GM18507 (cell line): ENCODE results near the gene COL24A1.
"Not testable (repeated sequence)": the region's sequence is repeated elsewhere in the genome, so short reads cannot be mapped to it uniquely, and the experiment has no call there.

Experiments used
- DNase-seq: peaks from one replicate; pipeline ENCODE4 v3.0.0; 2011; ENCODE audit warnings: low read depth; ENCODE audit not compliant: insufficient read length; ENCODE audit errors: extremely low spot score
- FAIRE-seq: peaks from 2 replicates; lab custom pipeline; 2011; peaks lifted over from hg19 to GRCh38; lab: Jason Lieb, UNC

Gene COL24A1

DNA sequence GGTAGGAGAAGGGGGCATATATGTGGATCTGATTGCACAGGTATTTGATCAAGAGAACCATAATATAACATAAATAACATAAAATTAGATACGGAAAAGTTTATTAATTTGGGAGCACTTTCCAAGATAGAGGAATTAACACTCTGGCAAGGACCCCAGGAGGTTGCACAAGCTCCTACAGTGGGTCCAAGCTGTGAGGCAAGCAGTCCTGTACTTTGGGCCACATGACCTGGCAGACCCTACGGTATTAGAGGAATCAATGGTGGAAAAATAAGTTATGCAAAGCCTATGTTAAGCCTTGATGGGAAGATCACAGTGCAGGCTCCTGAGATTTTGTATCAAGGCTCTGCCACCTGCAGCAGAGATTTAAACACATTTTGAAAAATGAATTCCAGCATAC lies 220.1 kb downstream of the COL24A1 start:
- FAIRE-seq, result no peak
- DNase-seq, result no peak

DNA sequence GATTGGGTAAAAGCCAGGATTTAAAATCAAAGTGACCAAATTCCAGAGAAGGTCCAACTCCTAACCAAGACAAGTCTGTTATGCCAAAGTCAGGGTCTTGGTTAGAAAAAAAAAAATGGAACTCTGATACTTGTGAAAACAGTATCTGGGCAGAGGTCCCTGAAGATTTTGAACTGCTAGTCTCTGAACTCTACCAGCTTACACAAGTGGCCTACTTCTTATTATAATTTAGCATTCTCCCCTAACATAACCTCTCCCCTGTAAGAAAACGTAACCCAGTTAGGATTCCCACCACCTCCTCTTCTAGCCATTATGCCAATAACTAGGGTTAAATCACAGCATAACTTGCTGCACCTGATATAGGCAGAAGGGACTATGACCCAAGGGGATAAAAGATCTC lies 220.5 kb downstream of the COL24A1 start:
- DNase-seq, result no peak
- no peak for FAIRE-seq

GRCh38 chr1:85935234-85935633 lies 221.3 kb downstream of the COL24A1 start:
- FAIRE-seq, result no peak

GRCh38 chr1:85934516-85934915 lies 222.1 kb downstream of the COL24A1 start:
- DNase-seq (no peak), FAIRE-seq (no peak)

More at GRCh38 chr1:85935234-85935633, 221.3 kb downstream of the COL24A1 start:
- no peak for DNase-seq

DNA sequence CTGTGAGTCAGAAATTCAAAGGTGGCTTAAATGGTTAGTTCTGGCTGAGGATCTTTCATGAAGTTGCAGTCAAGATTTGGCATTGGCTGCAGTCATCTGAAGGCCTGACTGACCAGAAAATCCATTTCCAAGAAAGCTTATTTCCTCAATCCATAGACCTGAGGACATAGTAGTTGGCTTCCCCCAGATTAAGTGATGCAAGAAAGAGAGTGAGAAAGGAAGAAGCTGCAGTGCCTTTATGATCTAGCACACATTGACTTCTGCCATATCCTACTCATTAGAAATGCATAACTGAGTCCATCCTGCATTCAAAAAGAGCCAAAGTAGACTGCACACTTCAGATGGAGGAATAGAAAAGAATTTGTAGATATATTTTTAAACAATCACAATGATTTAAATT lies 222.6 kb downstream of the COL24A1 start:
- FAIRE-seq (no peak), DNase-seq (no peak)

GRCh38 chr1:85911742-85912141 lies 244.8 kb downstream of the COL24A1 start:
- FAIRE-seq (no peak), DNase-seq (no peak)

GRCh38 chr1:85900921-85901320 lies 255.7 kb downstream of the COL24A1 start:
- FAIRE-seq (no peak), DNase-seq (no peak)

DNA sequence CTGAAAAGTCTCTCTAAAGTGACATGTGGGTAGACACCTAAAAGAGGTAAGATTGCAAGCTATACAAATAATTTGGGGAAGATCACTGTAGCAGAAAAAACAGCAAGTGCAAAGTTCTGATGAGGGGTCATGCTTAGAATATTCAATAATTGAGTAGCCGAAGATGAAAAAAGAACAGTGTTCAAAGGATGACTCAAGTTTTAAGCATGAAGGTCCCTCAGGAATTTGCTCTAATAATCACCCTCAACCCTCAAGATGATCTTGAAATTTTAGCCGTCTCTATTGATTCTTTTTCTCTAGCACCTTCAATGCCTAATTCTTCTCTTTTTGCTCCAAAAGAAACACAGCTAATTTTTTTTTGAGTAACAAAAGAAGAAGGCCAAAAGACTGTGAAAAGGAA lies 257.7 kb downstream of the COL24A1 start:
- DNase-seq (no peak), FAIRE-seq (no peak)

DNA sequence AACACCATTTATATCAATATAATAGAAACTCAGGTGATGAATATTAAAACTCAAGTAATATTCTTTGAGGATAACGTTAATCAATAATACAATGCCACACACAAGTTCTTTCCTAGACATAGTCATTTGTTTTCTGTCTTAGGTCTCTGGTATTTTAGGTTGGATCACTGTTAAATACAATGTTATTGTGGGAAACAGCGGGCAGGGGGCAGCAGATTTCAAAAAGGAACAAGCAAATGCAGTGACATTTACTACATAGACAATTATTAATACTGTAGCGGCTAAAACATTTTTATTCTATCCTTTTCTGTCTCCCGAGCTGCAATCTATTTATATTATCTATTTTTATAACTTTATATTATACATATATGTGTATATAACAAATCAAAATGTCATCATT lies 261.9 kb downstream of the COL24A1 start:
- FAIRE-seq, result peak; percentile 70
- DNase-seq, result no peak

- no peak for DNase-seq
- no peak for FAIRE-seq
Observed at GRCh38 chr1:85892366-85892765, 264.2 kb downstream of the COL24A1 start.

GRCh38 chr1:85889870-85890269 lies 266.7 kb downstream of the COL24A1 start:
- FAIRE-seq (no peak), DNase-seq (no peak)

GRCh38 chr1:85888921-85889320 lies 267.7 kb downstream of the COL24A1 start:
- DNase-seq (no peak), FAIRE-seq (no peak)

GRCh38 chr1:85884372-85885035 lies 272.1 kb downstream of the COL24A1 start:
- FAIRE-seq, result no peak

GRCh38 chr1:85867189-85867588 lies 289.4 kb downstream of the COL24A1 start:
- FAIRE-seq (no peak), DNase-seq (no peak)

More at GRCh38 chr1:85884372-85885035, 272.1 kb downstream of the COL24A1 start:
- DNase-seq, result no peak

- no peak for FAIRE-seq
- no peak for DNase-seq
Observed at GRCh38 chr1:85865213-85865612, 291.4 kb downstream of the COL24A1 start.

GRCh38 chr1:85864727-85865126 lies 291.8 kb downstream of the COL24A1 start:
- no peak for FAIRE-seq
- DNase-seq, result no peak

DNA sequence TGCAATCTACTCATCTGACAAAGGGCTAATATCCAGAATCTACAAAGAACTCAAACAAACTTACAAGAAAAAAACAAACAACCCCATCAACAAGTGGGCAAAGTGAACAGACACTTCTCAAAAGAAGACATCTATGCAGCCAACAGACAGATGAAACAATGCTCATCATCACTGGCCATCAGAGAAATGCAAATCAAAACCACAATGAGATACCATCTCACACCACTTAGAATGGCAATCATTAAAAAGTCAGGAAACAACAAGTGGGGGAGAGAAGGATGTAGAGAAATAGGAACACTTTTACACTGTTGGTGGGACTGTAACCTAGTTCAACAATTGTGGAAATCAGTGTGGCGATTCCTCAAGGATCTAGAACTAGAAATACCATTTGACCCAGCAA lies 292.9 kb downstream of the COL24A1 start:
- not testable (repeated sequence) for DNase-seq, FAIRE-seq

DNA sequence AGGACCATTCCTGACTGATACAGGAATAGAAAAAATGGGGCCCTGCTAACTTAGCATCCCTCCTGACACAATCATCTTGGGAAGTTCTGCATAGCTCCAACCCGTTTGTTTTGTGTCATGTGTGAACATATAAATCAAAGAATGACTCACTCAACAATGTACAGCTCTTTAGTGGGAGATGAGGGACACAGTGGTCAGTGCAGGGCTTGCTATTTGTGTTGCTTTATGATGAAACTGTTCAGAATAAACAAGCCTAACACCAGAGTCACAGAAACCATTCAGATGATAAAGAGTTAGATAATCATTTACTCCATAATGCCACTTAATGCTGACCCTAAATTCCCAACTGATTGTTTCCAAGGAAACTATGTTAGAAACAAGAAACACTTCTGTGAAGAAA lies 294.1 kb downstream of the COL24A1 start:
- DNase-seq (no peak), FAIRE-seq (no peak)

GRCh38 chr1:85857991-85858390 lies 298.6 kb downstream of the COL24A1 start:
- no peak for FAIRE-seq
- DNase-seq, result no peak

DNA sequence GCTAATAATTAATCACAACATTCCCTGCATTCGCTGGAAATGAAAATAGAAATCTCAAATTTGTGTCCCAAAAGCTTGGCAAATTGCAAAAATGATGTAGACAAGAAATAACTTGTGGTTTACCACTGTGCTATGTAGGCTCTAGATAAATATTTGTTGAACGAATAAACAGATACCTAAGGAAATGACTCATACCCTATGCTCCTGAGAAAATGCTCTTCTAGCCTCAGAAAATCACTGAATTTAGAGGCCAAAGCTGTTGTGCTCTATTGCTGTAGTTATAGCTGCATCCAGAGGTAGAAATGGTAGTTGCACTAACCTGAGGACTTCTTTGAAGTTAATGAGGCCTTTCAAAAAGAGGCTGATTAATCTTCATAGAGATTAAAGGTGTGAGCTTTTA lies 306.3 kb downstream of the COL24A1 start:
- no peak for DNase-seq
- no peak for FAIRE-seq

DNA sequence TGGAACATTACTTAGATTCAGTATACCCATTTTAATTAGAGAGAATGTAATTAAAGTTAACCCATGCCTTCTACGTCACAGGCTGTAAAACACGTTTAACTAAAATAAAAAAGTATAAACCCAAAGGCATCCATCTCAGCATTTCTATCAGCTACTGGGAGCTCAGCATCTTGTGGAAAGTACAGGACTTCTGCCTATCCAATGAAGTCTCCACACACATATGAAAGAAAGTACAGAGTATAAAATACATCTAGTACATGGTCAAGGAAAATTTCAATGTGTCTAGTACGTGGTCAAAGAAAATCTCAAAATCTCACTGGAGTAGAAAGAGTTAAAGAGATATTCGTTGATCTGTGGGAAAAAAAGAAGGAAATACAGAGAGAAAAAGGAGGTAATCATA lies 306.9 kb downstream of the COL24A1 start:
- FAIRE-seq (no peak), DNase-seq (no peak)

DNA sequence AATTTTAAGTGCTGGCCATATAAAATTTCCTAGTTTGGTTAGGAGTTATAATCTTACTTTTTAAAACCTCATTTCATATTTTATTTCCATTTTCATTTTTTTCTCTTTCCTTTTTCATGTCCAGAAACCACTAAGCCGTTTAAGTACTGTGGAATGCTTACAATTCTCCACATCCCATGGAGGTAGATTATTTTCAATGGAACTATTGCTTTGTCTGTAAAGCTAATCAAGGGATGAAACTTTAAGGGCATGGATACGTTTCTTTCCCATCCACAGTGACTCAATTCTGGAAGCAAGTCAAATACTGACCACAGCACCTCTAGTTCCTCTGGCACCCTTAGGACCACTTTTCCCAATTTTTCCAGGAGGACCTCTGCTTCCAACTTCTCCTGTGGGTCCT lies 309.2 kb downstream of the COL24A1 start:
- DNase-seq (no peak), FAIRE-seq (no peak)
